ENCODE results near the gene OXCT2.
A peak's percentile ranks its signal among the peaks of the same experiment; 100 is the strongest.

The OXCT2 gene

GRCh38 chr1:39737546-39738169, 33.5 kb downstream of the OXCT2 start:
- ChIA-PET CTCF (interaction anchor here (0.6 kb wide), 2 partner anchors 151 to 230 kb away, joined by 4 to 7 read pairs; no protein-coding TSS in a partner anchor), POLR2A (ENCODE audit: low non-redundant PET) (interaction anchor here (0.8 kb wide), 1 partner anchor 137 kb away, joined by 4 read pairs; no protein-coding TSS in a partner anchor)
- TF ChIP-seq CTCF (conservative IDR thresholded peaks at IDR 0.05; ENCODE audit: low read depth), result no peak

GRCh38 chr1:39735731-39736130, 35.4 kb downstream of the OXCT2 start:
- ChIA-PET CTCF (no interaction called here), POLR2A (ENCODE audit: low non-redundant PET) (no interaction called here)
- no peak overlapping the region for H3K27ac ChIP-seq
- DNase-seq (ENCODE audit: low spot score), result no peak
- no peak for TF ChIP-seq CTCF (conservative IDR thresholded peaks at IDR 0.05; ENCODE audit: low read depth)

More at GRCh38 chr1:39737546-39738169, 33.5 kb downstream of the OXCT2 start:
- DNase-seq (ENCODE audit: low spot score), result no peak
- no peak overlapping the region for H3K27ac ChIP-seq

GRCh38 chr1:39733161-39733560, 38.0 kb downstream of the OXCT2 start:
- ChIA-PET POLR2A (ENCODE audit: low non-redundant PET) (no interaction called here), CTCF (interaction anchor here (0.7 to 0.9 kb wide), 2 partner anchors 13 to 86 kb away, joined by 4 to 5 read pairs; no protein-coding TSS in a partner anchor)
- no peak for TF ChIP-seq CTCF (conservative IDR thresholded peaks at IDR 0.05; ENCODE audit: low read depth)
- DNase-seq (ENCODE audit: low spot score), result peak; percentile 11
- no peak overlapping the region for H3K27ac ChIP-seq

- TF ChIP-seq CTCF (conservative IDR thresholded peaks at IDR 0.05; ENCODE audit: low read depth), result no peak
- no peak for DNase-seq (ENCODE audit: low spot score)
- ChIA-PET CTCF (interaction anchor here (0.9 kb wide), 1 partner anchor 12 kb away, joined by 5 read pairs; no protein-coding TSS in a partner anchor), POLR2A (ENCODE audit: low non-redundant PET) (no interaction called here)
- H3K27ac ChIP-seq, result no peak overlapping the region
Observed at GRCh38 chr1:39732730-39733129, 38.4 kb downstream of the OXCT2 start.

GRCh38 chr1:39729842-39730241, 41.3 kb downstream of the OXCT2 start:
- DNase-seq (ENCODE audit: low spot score), result no peak
- H3K27ac ChIP-seq, result no peak overlapping the region
- ChIA-PET CTCF (no interaction called here), POLR2A (ENCODE audit: low non-redundant PET) (no interaction called here)
- TF ChIP-seq CTCF (conservative IDR thresholded peaks at IDR 0.05; ENCODE audit: low read depth), result no peak

GRCh38 chr1:39729030-39729429, 42.1 kb downstream of the OXCT2 start:
- H3K27ac ChIP-seq, result no peak overlapping the region
- ChIA-PET CTCF (no interaction called here), POLR2A (ENCODE audit: low non-redundant PET) (no interaction called here)
- TF ChIP-seq CTCF (conservative IDR thresholded peaks at IDR 0.05; ENCODE audit: low read depth), result no peak
- no peak for DNase-seq (ENCODE audit: low spot score)
